ENCODE measurements around the gene CSN2. TPM values are rescaled to one million over a fixed set of nuclear protein-coding genes. Genes with fewer than 3 reads are reported as not detected.

The CSN2 gene
- total and polyA plus RNA-seq, 2 donors (not counting 1 experiment from before 2014, with no cell fraction given): not detected

DNA sequence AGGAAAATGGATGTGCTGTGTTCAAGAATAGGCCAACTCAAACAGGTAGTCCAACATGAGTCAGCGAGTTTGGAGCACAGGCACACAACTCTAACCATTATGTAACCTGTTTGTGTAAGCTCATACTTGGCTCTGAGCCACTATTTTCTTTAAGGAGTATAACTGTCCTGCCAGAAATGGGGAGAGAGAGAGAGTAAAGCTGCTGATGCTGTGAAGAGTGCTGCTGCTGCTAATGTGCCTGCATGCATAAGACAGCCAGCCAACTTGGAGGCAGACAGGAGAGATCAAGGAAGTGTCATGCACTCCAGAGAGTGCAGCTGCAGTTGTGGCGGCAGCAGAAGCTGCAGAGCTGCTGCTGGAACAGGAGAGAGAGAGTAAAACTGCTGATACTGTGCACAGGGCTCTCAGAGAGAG is 18.5 kb upstream of the CSN2 start:
- Histone ChIP-seq H3K9me3 (ENCODE audit: control insufficient read depth, insufficient read depth, low read depth, low read length) (no peaks in the 10 kb centered on the region), H3K4me1 (ENCODE audit: control insufficient read depth, extremely low read depth, insufficient read depth, low read length) (no peaks in the 10 kb centered on the region), H4K20me1 (ENCODE audit: control insufficient read depth, extremely low read depth, insufficient read depth, low read length) (no peaks in the 10 kb centered on the region), H3K36me3 (ENCODE audit: control insufficient read depth, insufficient read depth, low read length) (no peaks in the 10 kb centered on the region), H3K27ac (ENCODE audit: insufficient read depth, low read length) (no peak overlapping the region), H3K4me3 (replicated peaks in 1 of 4; ENCODE audit: control extremely low read depth in 1 of 4, insufficient read depth in 1 of 4, low read depth in 3 of 4, low read length in 4 of 4) (no peak overlapping the region), H2AFZ (ENCODE audit: low read length) (no peak overlapping the region), H3K9ac (ENCODE audit: insufficient read depth, low read length) (no peak overlapping the region), H3K27me3 (ENCODE audit: control insufficient read depth, insufficient read depth, low read length) (no peaks in the 10 kb centered on the region), H3K4me2 (ENCODE audit: extremely low read depth, insufficient read depth, low read length) (no peak overlapping the region), H3K79me2 (ENCODE audit: control insufficient read depth, insufficient read depth, low read length) (no peaks in the 10 kb centered on the region)
- DNase-seq (ENCODE audit: low read depth in 2 of 2): peak; percentile 42 to 58
- TF ChIP-seq, protein P1, sequence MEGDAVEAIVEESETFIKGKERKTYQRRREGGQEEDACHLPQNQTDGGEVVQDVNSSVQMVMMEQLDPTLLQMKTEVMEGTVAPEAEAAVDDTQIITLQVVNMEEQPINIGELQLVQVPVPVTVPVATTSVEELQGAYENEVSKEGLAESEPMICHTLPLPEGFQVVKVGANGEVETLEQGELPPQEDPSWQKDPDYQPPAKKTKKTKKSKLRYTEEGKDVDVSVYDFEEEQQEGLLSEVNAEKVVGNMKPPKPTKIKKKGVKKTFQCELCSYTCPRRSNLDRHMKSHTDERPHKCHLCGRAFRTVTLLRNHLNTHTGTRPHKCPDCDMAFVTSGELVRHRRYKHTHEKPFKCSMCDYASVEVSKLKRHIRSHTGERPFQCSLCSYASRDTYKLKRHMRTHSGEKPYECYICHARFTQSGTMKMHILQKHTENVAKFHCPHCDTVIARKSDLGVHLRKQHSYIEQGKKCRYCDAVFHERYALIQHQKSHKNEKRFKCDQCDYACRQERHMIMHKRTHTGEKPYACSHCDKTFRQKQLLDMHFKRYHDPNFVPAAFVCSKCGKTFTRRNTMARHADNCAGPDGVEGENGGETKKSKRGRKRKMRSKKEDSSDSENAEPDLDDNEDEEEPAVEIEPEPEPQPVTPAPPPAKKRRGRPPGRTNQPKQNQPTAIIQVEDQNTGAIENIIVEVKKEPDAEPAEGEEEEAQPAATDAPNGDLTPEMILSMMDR (conservative IDR thresholded peaks at IDR 0.05 in 1 of 2, IDR thresholded peaks at IDR 0.05 in 1 of 2; ENCODE audit: low read depth in 1 of 2, low read length in 2 of 2): no peak
- no peak for TF ChIP-seq EZH2 (IDR thresholded peaks at IDR 0.05; ENCODE audit: low read length, missing control alignments)

DNA sequence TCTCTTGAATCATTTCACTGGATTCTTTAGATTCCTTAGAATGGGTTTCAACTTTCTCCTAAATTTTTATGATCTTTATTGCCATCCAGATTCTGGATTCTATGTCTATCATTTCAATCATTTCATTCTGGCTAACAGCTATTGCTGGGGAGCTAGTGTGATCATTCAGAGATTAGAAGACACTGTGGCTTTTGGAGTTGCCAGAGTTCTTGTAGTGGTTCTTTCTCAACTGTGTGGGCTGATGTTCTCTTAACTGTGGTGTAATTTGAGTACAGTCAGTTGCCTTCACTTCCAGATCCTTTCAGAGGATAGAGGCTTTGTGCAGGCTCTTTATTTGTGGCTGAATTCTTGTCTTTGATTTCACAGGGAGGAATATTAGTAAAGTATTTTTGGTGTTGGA is 12.1 kb upstream of the CSN2 start:
- no peaks in the 10 kb centered on the region for H3K9me3 ChIP-seq (ENCODE audit: control insufficient read depth, insufficient read depth, low read depth, low read length)
- H3K9ac ChIP-seq (ENCODE audit: insufficient read depth, low read length): no peak overlapping the region
- no peak overlapping the region for H2AFZ ChIP-seq (ENCODE audit: low read length)
- no peak overlapping the region for H3K4me3 ChIP-seq (replicated peaks in 1 of 4; ENCODE audit: control extremely low read depth in 1 of 4, insufficient read depth in 1 of 4, low read depth in 3 of 4, low read length in 4 of 4)
- DNase-seq (ENCODE audit: low read depth in 2 of 2): peak; percentile 11 to 40
- no peaks in the 10 kb centered on the region for H3K36me3 ChIP-seq (ENCODE audit: control insufficient read depth, insufficient read depth, low read length)
- H3K27me3 ChIP-seq (ENCODE audit: control insufficient read depth, insufficient read depth, low read length): no peaks in the 10 kb centered on the region
- no peak for TF ChIP-seq EZH2 (IDR thresholded peaks at IDR 0.05; ENCODE audit: low read length, missing control alignments)
- TF ChIP-seq, protein P1 (conservative IDR thresholded peaks at IDR 0.05 in 1 of 2, IDR thresholded peaks at IDR 0.05 in 1 of 2; ENCODE audit: low read depth in 1 of 2, low read length in 2 of 2): no peak
- H3K4me2 ChIP-seq (ENCODE audit: extremely low read depth, insufficient read depth, low read length): no peak overlapping the region
- no peaks in the 10 kb centered on the region for H3K79me2 ChIP-seq (ENCODE audit: control insufficient read depth, insufficient read depth, low read length)
- H4K20me1 ChIP-seq (ENCODE audit: control insufficient read depth, extremely low read depth, insufficient read depth, low read length): no peaks in the 10 kb centered on the region
- H3K4me1 ChIP-seq (ENCODE audit: control insufficient read depth, extremely low read depth, insufficient read depth, low read length): no peaks in the 10 kb centered on the region
- H3K27ac ChIP-seq (ENCODE audit: insufficient read depth, low read length): no peak overlapping the region

DNA sequence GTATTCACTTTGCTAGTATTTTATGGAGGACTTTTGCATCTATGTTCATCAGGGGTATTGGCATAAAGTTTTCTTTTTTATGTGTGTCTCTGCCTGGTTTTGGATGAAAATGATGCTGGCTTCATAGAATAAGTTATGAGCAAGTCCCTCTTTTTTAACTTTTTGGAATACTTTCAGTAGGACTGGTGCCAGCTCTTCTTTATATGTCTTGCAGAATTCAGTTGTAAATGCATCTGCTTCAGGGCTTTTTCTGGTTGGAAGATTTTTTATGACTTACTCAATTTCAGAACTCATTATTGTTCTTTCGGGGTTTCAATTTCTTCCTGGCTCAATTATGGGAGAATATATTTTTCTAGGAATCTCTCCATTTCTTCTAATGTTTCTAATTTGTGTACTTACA is 9.1 kb upstream of the CSN2 start:
- H3K9me3 ChIP-seq (ENCODE audit: control insufficient read depth, insufficient read depth, low read depth, low read length): no peaks in the 10 kb centered on the region
- no peak overlapping the region for H3K4me3 ChIP-seq (replicated peaks in 1 of 4; ENCODE audit: control extremely low read depth in 1 of 4, insufficient read depth in 1 of 4, low read depth in 3 of 4, low read length in 4 of 4)
- H3K36me3 ChIP-seq (ENCODE audit: control insufficient read depth, insufficient read depth, low read length): no peaks in the 10 kb centered on the region
- no peak overlapping the region for H3K4me2 ChIP-seq (ENCODE audit: extremely low read depth, insufficient read depth, low read length)
- H4K20me1 ChIP-seq (ENCODE audit: control insufficient read depth, extremely low read depth, insufficient read depth, low read length): no peaks in the 10 kb centered on the region
- H3K9ac ChIP-seq (ENCODE audit: insufficient read depth, low read length): no peak overlapping the region
- no peaks in the 10 kb centered on the region for H3K27me3 ChIP-seq (ENCODE audit: control insufficient read depth, insufficient read depth, low read length)
- TF ChIP-seq EZH2 (IDR thresholded peaks at IDR 0.05; ENCODE audit: low read length, missing control alignments): no peak
- H3K4me1 ChIP-seq (ENCODE audit: control insufficient read depth, extremely low read depth, insufficient read depth, low read length): no peaks in the 10 kb centered on the region
- H2AFZ ChIP-seq (ENCODE audit: low read length): no peak overlapping the region
- H3K27ac ChIP-seq (ENCODE audit: insufficient read depth, low read length): no peak overlapping the region
- H3K79me2 ChIP-seq (ENCODE audit: control insufficient read depth, insufficient read depth, low read length): no peaks in the 10 kb centered on the region
- no peak for DNase-seq (ENCODE audit: low read depth in 2 of 2)

Measured in fibroblast of lung (primary cell).